A549 (cell line): ENCODE data around the gene USP54. TPM values are rescaled to one million over a fixed set of nuclear protein-coding genes. Genes with fewer than 3 reads are reported as not detected.
"Not testable (repeated sequence)": the region's sequence is repeated elsewhere in the genome, so short reads cannot be mapped to it uniquely, and the experiment has no call there.

Experiments
- ATAC-seq, 2 experiments: fragments of 200-7000 bp in 1 of 2; fragments of >200 bp in 1 of 2; cut with Nextera tagmentation in 1 of 2; cut with Tn5 transposase in 1 of 2; 3 replicates each; pipeline versions ENCODE4 v1.8.0 to v1.9.1; 2018 to 2020; ENCODE audit warnings: mild to moderate bottlenecking in 1 of 2, moderate library complexity in 1 of 2
- CTCF ChIA-PET: fragments of 300-600 bp; sonication (Branson Sonifier 250); formaldehyde crosslinking; extraction: SDS; loops from one replicate; lab custom pipeline; 2021; ENCODE audit warnings: antibody characterized with exemption, inconsistent platforms; lab: Yijun Ruan, JAX
- POLR2A ChIA-PET: fragments of 350-600 bp; formaldehyde crosslinking; extraction: SDS; loops from one replicate; lab custom pipeline; 2021; ENCODE audit warnings: antibody characterized with exemption, inconsistent platforms; lab: Yijun Ruan, JAX
- DNase-seq, 2 experiments: peaks; one replicate each; pipeline versions ENCODE4 v3.0.0 to v3.0.0-alpha.2; 2011 to 2016; ENCODE audit warnings: low read depth in 1 of 2, low spot score in 1 of 2
- FAIRE-seq: peaks from 2 replicates; lab custom pipeline; 2011; peaks lifted over from hg19 to GRCh38; lab: Jason Lieb, UNC
- H3K27ac ChIP-seq, 2 experiments: fragments of >200 bp; sonication (Bioruptor Twin); formaldehyde crosslinking; 3 replicates each; pipeline ENCODE4 v1.5.1; 2016 to 2017
- H3K4me1 ChIP-seq: fragments of >200 bp; sonication (Bioruptor Twin); formaldehyde crosslinking; 3 replicates; pipeline ENCODE4 v1.6.1; 2016
- H3K4me2 ChIP-seq: fragments of >200 bp; sonication (Bioruptor Twin); formaldehyde crosslinking; 3 replicates; pipeline ENCODE4 v1.6.1; 2016
- H3K4me3 ChIP-seq: fragments of >200 bp; sonication (Bioruptor Twin); formaldehyde crosslinking; 3 replicates; pipeline ENCODE4 v1.5.1; 2016
- H3K9me3 ChIP-seq: fragments of >200 bp; sonication (Bioruptor Twin); formaldehyde crosslinking; 3 replicates; pipeline ENCODE4 v1.6.1; 2016
- CBX2 ChIP-seq: fragments of 200-600 bp; sonication (generic); IDR thresholded peaks from 2 replicates; pipeline ENCODE4 v1.6.1; 2016; ENCODE audit warnings: low read depth, mild to moderate bottlenecking, borderline replicate concordance
- CBX8 ChIP-seq: fragments of 200-600 bp; sonication (generic); IDR thresholded peaks from 2 replicates; pipeline ENCODE4 v1.6.1; 2016
- CEBPB ChIP-seq, 2 experiments: fragments of >200 bp in 1 of 2; sonication (Bioruptor Twin) in 1 of 2; formaldehyde crosslinking in 1 of 2; IDR thresholded peaks; 2 replicates each; pipeline ENCODE4 v1.6.1; 2012 to 2016
- CHD2 ChIP-seq: fragments of 150-350 bp; IDR thresholded peaks from 2 replicates; pipeline ENCODE4 v1.6.1; 2014; ENCODE audit warnings: low read length; ENCODE audit not compliant: partially characterized antibody
- CHD4 ChIP-seq: fragments of 200-600 bp; sonication (generic); IDR thresholded peaks from 2 replicates; pipeline ENCODE4 v1.6.1; 2016; ENCODE audit warnings: antibody characterized with exemption, mild to moderate bottlenecking, borderline replicate concordance
- HDAC2 ChIP-seq: fragments of 200-600 bp; sonication (generic); IDR thresholded peaks from 2 replicates; pipeline ENCODE4 v1.6.1; 2016
- HOXA7 ChIP-seq: fragments of 250-450 bp; sonication (Bioruptor Pico); IDR thresholded peaks from 2 replicates; pipeline ENCODE4 v1.5.0; 2020; ENCODE audit warnings: mild to moderate bottlenecking, moderate library complexity
- KDM1A ChIP-seq: fragments of 200-600 bp; sonication (generic); IDR thresholded peaks from 2 replicates; pipeline ENCODE4 v1.6.1; 2016; ENCODE audit warnings: low read depth, mild to moderate bottlenecking
- PHF8 ChIP-seq: fragments of 200-600 bp; sonication (generic); IDR thresholded peaks from 2 replicates; pipeline ENCODE4 v1.6.1; 2016; ENCODE audit warnings: low read depth, mild to moderate bottlenecking, antibody characterized with exemption, moderate library complexity, borderline replicate concordance
- POLR2AphosphoS2 ChIP-seq: conservative IDR thresholded peaks from 2 replicates; pipeline ENCODE4 v1.6.1; 2012; ENCODE audit warnings: low read length, improper control_type of control experiment, inconsistent platforms
- RFX5 ChIP-seq: fragments of 450-650 bp; IDR thresholded peaks from 2 replicates; pipeline ENCODE4 v1.7.1; 2014; ENCODE audit warnings: antibody characterized with exemption, mild to moderate bottlenecking, moderate library complexity
- SMC3 ChIP-seq: fragments of >200 bp; sonication (Bioruptor Twin); formaldehyde crosslinking; IDR thresholded peaks from 3 replicates; pipeline ENCODE4 v1.6.1; 2018; ENCODE audit warnings: inconsistent platforms
- TP53 ChIP-seq: fragments of 250-450 bp; sonication (Bioruptor Pico); IDR thresholded peaks from 2 replicates; pipeline ENCODE4 v1.5.0; 2021; ENCODE audit warnings: mild to moderate bottlenecking, moderate library complexity
- ZNF302 ChIP-seq: fragments of 250-450 bp; sonication (Bioruptor Pico); IDR thresholded peaks from 2 replicates; pipeline ENCODE4 v1.9.0; 2021; ENCODE audit warnings: inconsistent platforms, mild to moderate bottlenecking, moderate library complexity
- WGBS: methylation state at CpG from one replicate; pipeline ENCODE4 v1.1.6; 2017; ENCODE audit errors: missing lambda C conversion rate; 5-methylcytosine and 5-hydroxymethylcytosine counted together
- polyA plus RNA-seq, 4 experiments: library from polyadenylated mRNA; depleted of rRNA in 3 of 4; stranded (reverse); fragments of >200 nt; fragmentation: RNase III in 1 of 4; extraction: RNeasy Plus Mini Kit Qiagen cat#74134 plus additional on column Dnase treatment in 1 of 4; gene quantifications; 2 replicates in 3 of 4; 3 replicates in 1 of 4; pipeline ENCODE4 v1.2.3, GENCODE V29; 2011 to 2017
- TF ChIP-seq, protein P1 (sequence below): fragments of >200 bp; sonication (Bioruptor Twin); formaldehyde crosslinking; IDR thresholded peaks from 2 replicates; pipeline ENCODE4 v1.6.1; 2016
- TF ChIP-seq, protein P2 (sequence below): fragments of 250-450 bp; sonication (Bioruptor Pico); IDR thresholded peaks from 2 replicates; pipeline ENCODE4 v1.5.0; 2021; ENCODE audit warnings: mild to moderate bottlenecking, moderate library complexity, borderline replicate concordance
- TF ChIP-seq, protein P3 (sequence below): fragments of >200 bp; sonication (Bioruptor Twin); formaldehyde crosslinking; IDR thresholded peaks from 3 replicates; pipeline ENCODE4 v1.6.1; 2016
- TF ChIP-seq, protein P4 (sequence below): fragments of 250-450 bp; sonication (Bioruptor Pico); IDR thresholded peaks from 2 replicates; pipeline ENCODE4 v1.5.0; 2020; ENCODE audit warnings: low read depth, mild to moderate bottlenecking, moderate library complexity
- TF ChIP-seq, protein P5 (sequence below): IDR thresholded peaks from 2 replicates; pipeline ENCODE4 v1.6.1; 2012
- TF ChIP-seq, protein P6 (sequence below): fragments of 450-650 bp; IDR thresholded peaks from 2 replicates; pipeline ENCODE4 v1.6.1; 2014; ENCODE audit warnings: antibody characterized with exemption
- TF ChIP-seq, protein P7 (sequence below): IDR thresholded peaks from 2 replicates; pipeline ENCODE4 v1.6.1; 2012

The USP54 gene
- polyA plus RNA-seq, 2 of the 4 experiments (the other 2 are of a cell fraction) = 8.8 to 32.5 TPM

DNA sequence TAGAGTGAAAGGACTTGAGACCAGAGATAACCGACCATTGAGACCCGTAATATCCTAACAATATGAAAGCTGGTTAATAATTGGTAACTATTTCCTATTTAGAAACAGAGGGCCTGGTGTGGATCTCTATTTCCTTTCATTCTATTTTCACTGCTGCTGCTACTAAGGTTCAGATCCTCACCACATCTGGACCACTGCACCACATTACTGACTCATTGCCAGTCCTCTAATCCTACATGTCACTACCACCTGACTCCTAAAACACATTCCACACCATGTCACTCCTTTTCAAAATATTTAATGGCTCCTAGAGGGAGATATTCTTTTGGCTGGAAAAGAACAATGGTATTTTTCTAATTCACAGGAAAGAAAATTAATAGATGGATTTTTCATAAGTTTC, 6.4 kb downstream of the USP54 start (continued):
- TF ChIP-seq, protein P1, sequence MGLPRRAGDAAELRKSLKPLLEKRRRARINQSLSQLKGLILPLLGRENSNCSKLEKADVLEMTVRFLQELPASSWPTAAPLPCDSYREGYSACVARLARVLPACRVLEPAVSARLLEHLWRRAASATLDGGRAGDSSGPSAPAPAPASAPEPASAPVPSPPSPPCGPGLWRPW = no peak
- TF ChIP-seq, protein P2, sequence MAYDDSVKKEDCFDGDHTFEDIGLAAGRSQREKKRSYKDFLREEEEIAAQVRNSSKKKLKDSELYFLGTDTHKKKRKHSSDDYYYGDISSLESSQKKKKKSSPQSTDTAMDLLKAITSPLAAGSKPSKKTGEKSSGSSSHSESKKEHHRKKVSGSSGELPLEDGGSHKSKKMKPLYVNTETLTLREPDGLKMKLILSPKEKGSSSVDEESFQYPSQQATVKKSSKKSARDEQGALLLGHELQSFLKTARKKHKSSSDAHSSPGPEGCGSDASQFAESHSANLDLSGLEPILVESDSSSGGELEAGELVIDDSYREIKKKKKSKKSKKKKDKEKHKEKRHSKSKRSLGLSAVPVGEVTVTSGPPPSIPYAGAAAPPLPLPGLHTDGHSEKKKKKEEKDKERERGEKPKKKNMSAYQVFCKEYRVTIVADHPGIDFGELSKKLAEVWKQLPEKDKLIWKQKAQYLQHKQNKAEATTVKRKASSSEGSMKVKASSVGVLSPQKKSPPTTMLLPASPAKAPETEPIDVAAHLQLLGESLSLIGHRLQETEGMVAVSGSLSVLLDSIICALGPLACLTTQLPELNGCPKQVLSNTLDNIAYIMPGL (CRISPR knock-in tag) = no peak
- no peak for TF ChIP-seq KDM1A
- no peak for TF ChIP-seq CEBPB (IDR thresholded peaks at IDR 0.05)
- TF ChIP-seq HOXA7 (CRISPR knock-in tag) = no peak
- TF ChIP-seq, protein P3, sequence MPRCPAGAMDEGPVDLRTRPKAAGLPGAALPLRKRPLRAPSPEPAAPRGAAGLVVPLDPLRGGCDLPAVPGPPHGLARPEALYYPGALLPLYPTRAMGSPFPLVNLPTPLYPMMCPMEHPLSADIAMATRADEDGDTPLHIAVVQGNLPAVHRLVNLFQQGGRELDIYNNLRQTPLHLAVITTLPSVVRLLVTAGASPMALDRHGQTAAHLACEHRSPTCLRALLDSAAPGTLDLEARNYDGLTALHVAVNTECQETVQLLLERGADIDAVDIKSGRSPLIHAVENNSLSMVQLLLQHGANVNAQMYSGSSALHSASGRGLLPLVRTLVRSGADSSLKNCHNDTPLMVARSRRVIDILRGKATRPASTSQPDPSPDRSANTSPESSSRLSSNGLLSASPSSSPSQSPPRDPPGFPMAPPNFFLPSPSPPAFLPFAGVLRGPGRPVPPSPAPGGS = no peak
- TF ChIP-seq, all 56 proteins: peak for 0

DNA sequence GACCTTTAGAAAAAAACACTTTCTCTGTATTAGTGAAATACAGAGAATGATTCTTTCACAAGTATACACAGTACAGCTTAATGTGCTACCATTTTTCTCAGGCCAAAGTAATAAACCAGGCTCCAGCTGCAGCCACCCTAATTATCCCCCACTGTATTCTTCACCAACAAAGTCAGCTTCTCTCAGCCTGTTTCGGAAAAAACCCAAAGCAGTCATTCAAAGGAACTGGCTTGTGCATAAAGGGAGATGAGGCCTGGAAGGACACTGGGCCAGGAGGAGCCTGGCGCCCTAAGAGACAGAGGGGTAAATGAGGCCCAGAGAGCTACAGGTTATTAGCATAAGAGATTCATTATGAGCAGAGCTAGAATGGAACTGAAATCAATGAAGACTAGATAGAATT, 9.2 kb downstream of the USP54 start:
- POLR2A ChIA-PET = no interaction called here
- Histone ChIP-seq H3K4me3 (no peak overlapping the region), H3K27ac (no peak overlapping the region)
- TF ChIP-seq RFX5 = no peak
- TF ChIP-seq, protein P4, sequence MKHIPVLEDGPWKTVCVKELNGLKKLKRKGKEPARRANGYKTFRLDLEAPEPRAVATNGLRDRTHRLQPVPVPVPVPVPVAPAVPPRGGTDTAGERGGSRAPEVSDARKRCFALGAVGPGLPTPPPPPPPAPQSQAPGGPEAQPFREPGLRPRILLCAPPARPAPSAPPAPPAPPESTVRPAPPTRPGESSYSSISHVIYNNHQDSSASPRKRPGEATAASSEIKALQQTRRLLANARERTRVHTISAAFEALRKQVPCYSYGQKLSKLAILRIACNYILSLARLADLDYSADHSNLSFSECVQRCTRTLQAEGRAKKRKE (CRISPR knock-in tag) = no peak
- TF ChIP-seq, protein P5, sequence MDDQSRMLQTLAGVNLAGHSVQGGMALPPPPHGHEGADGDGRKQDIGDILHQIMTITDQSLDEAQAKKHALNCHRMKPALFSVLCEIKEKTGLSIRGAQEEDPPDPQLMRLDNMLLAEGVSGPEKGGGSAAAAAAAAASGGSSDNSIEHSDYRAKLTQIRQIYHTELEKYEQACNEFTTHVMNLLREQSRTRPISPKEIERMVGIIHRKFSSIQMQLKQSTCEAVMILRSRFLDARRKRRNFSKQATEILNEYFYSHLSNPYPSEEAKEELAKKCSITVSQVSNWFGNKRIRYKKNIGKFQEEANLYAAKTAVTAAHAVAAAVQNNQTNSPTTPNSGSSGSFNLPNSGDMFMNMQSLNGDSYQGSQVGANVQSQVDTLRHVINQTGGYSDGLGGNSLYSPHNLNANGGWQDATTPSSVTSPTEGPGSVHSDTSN = no peak
- TF ChIP-seq PHF8 = no peak
- TF ChIP-seq HDAC2 = no peak
- TF ChIP-seq, all 56 proteins: peak for 0
- Histone ChIP-seq H3K9me3 (peaks cover 4% of the 10 kb centered on the region; the same call in 1 of the 3 replicates), H3K4me2 (no peak overlapping the region), H3K4me1 (peaks cover 15% of the 10 kb centered on the region)
- ATAC-seq (no peak), DNase-seq (no peak), FAIRE-seq (no peak)
- 90% methylated on average over 2 of the region's 2 CpGs for whole genome bisulfite sequencing
- CTCF ChIA-PET = interaction anchor here (0.6 to 2.6 kb wide), 6 partner anchors 9 to 62 kb away, joined by 3 to 9 read pairs (median 4); no protein-coding TSS in a partner anchor

DNA sequence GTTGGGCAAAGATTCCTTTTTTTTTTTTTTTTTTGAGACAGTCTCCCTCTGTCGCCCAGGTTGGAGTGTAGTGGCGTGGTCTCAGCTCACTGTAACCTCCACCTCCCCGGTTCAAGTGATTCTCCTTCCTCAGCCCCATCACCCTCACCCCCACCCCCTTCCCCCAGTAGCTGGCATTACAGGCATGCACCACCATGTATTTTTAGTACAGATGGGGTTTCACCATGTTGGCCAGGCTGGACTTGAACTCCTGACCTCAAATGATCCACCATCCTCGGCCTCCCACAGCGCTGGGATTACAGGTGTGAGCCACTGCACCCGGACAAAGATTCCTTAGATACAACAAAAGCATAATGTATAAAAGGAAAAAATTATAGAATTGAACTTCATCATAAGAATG, 12.2 kb downstream of the USP54 start:
- not testable (repeated sequence) for H3K4me2 ChIP-seq, FAIRE-seq, H3K27ac ChIP-seq, H3K4me3 ChIP-seq, DNase-seq, H3K9me3 ChIP-seq, ATAC-seq
- 95% methylated on average over 6 of the region's 6 CpGs for WGBS
- CTCF ChIA-PET = interaction anchor here (1.3 kb wide), 1 partner anchor 11 kb away, joined by 3 read pairs; no protein-coding TSS in a partner anchor
- POLR2A ChIA-PET = interaction anchor here (0.7 kb wide), 1 partner anchor 74 kb away, joined by 6 read pairs; no protein-coding TSS in a partner anchor
- peaks cover 13% of the 10 kb centered on the region; the same call in 2 of the 3 replicates for H3K4me1 ChIP-seq

DNA sequence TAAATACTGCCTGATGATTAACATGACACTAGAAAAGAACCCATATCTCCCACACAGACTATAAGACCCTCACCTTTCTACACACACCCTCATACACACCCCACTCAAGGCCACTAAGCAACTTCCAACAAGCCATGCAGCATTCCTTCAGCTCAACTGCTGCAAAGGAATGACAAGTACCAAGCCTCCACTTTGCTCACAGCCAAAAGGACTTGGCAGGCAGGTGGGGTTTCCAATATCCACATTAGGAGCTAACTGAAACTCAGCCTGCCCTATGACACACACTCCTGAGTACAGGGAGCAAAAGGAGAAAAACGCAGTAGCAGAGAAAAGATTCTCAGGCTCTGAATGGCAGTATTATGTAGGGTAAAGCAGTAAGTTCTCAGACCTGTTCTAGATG, 13.4 kb downstream of the USP54 start:
- ChIA-PET POLR2A (interaction anchor here (1.6 kb wide), 1 partner anchor 48 kb away, joined by 3 read pairs; no protein-coding TSS in a partner anchor), CTCF (no interaction called here)
- Histone ChIP-seq H3K4me2 (no peak overlapping the region), H3K4me3 (no peak overlapping the region), H3K4me1 (peaks cover 13% of the 10 kb centered on the region; the same call in 2 of the 3 replicates), H3K9me3 (no peaks in the 10 kb centered on the region), H3K27ac (no peak overlapping the region; a peak in 1 of 6 replicates)
- 78% methylated on average over 1 of the region's 1 CpG for WGBS
- DNase-seq (peak in 1 of 2 experiments; percentile 8), FAIRE-seq (no peak), ATAC-seq (no peak; a peak in 1 of 6 replicates)
- TF ChIP-seq CHD4 (no peak), POLR2AphosphoS2 (no peak), SMC3 (no peak), HDAC2 (no peak), ZNF302 (CRISPR knock-in tag) (no peak), CBX8 (no peak), CBX2 (no peak), CHD2 (no peak), TP53 (CRISPR knock-in tag) (no peak)
- TF ChIP-seq, protein P2 (CRISPR knock-in tag) = no peak
- TF ChIP-seq, protein P6, sequence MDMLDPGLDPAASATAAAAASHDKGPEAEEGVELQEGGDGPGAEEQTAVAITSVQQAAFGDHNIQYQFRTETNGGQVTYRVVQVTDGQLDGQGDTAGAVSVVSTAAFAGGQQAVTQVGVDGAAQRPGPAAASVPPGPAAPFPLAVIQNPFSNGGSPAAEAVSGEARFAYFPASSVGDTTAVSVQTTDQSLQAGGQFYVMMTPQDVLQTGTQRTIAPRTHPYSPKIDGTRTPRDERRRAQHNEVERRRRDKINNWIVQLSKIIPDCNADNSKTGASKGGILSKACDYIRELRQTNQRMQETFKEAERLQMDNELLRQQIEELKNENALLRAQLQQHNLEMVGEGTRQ = no peak
- TF ChIP-seq, protein P7, sequence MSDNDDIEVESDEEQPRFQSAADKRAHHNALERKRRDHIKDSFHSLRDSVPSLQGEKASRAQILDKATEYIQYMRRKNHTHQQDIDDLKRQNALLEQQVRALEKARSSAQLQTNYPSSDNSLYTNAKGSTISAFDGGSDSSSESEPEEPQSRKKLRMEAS = no peak
